IMR-90 (cell line): Measurements from ENCODE around the gene ENOX1. TPM values are rescaled to one million over a fixed set of nuclear protein-coding genes. Genes with fewer than 3 reads are reported as not detected.

Experiments used
- ATAC-seq: fragments of 200-7000 bp; cut with Tn5 transposase; 2 replicates; pipeline ENCODE4 v1.9.1; 2020; ENCODE audit warnings: low read depth, mild to moderate bottlenecking, moderate library complexity
- BruUV-seq: library from RNA; stranded (reverse); fragments of 400-500 nt; replicated peaks from 2 replicates; lab custom pipeline; 2021; lab: Mats Ljungman, UMichigan
- CTCF ChIA-PET: fragments of 300-600 bp; formaldehyde crosslinking; extraction: SDS; loops from one replicate; lab custom pipeline; 2021; ENCODE audit warnings: antibody characterized with exemption; lab: Yijun Ruan, JAX
- POLR2A ChIA-PET: fragments of 300-600 bp; sonication (Branson Sonifier 250); formaldehyde crosslinking; loops from one replicate; lab custom pipeline; 2022; ENCODE audit warnings: antibody characterized with exemption; ENCODE audit not compliant: unreplicated experiment; lab: Charles Lee
- DNase-seq: peaks from one replicate; pipeline ENCODE4 v3.0.0; 2013
- H2AFZ ChIP-seq: replicated peaks from 2 replicates; pipeline ENCODE3; 2013; ENCODE audit warnings: low read length, mild to moderate bottlenecking; ENCODE audit not compliant: poor library complexity
- H2AK5ac ChIP-seq: 2 replicates; pipeline ENCODE4 v1.6.1; 2013; ENCODE audit warnings: low read depth, low read length, inconsistent platforms
- H2AK9ac ChIP-seq: replicated peaks from 2 replicates; pipeline ENCODE3; 2013; ENCODE audit warnings: mild to moderate bottlenecking, low read depth, low read length, moderate library complexity; ENCODE audit not compliant: poor library complexity
- H2BK120ac ChIP-seq: 2 replicates; pipeline ENCODE4 v1.6.1; 2013; ENCODE audit warnings: low read depth, low read length, inconsistent platforms
- H2BK15ac ChIP-seq: 3 replicates; pipeline ENCODE4 v1.6.1; 2013; ENCODE audit warnings: low read depth, low read length, inconsistent platforms
- H2BK20ac ChIP-seq: 2 replicates; pipeline ENCODE4 v1.6.1; 2013; ENCODE audit warnings: low read depth, mild to moderate bottlenecking, inconsistent platforms, low read length, moderate library complexity
- H2BK5ac ChIP-seq: 2 replicates; pipeline ENCODE4 v1.6.1; 2013; ENCODE audit warnings: mild to moderate bottlenecking, low read depth, low read length, inconsistent platforms; ENCODE audit not compliant: poor library complexity, severe bottlenecking
- H3K14ac ChIP-seq: replicated peaks from 2 replicates; pipeline ENCODE4 v1.6.1; 2013; ENCODE audit warnings: low read depth, low read length, inconsistent platforms
- H3K18ac ChIP-seq: 2 replicates; pipeline ENCODE4 v1.6.1; 2013; ENCODE audit warnings: low read depth, low read length, control low read depth
- H3K23ac ChIP-seq: 2 replicates; pipeline ENCODE4 v1.6.1; 2013; ENCODE audit warnings: low read depth, low read length, inconsistent platforms
- H3K27ac ChIP-seq: 2 replicates; pipeline ENCODE4 v1.5.1; 2013; ENCODE audit warnings: mild to moderate bottlenecking, control low read depth, low read length; ENCODE audit not compliant: insufficient read depth
- H3K27me3 ChIP-seq: 2 replicates; pipeline ENCODE4 v1.6.1; 2013; ENCODE audit warnings: low read length; ENCODE audit not compliant: control insufficient read depth, insufficient read depth
- H3K36me3 ChIP-seq: 2 replicates; pipeline ENCODE4 v1.6.1; 2013; ENCODE audit warnings: low read length, mixed read lengths; ENCODE audit not compliant: control insufficient read depth, insufficient read depth
- H3K4ac ChIP-seq: 2 replicates; pipeline ENCODE4 v1.6.1; 2013; ENCODE audit warnings: low read depth, low read length, inconsistent platforms
- H3K4me1 ChIP-seq: 2 replicates; pipeline ENCODE4 v1.6.1; 2013; ENCODE audit warnings: low read length, mixed read lengths; ENCODE audit not compliant: control insufficient read depth, insufficient read depth
- H3K4me2 ChIP-seq: 2 replicates; pipeline ENCODE4 v1.6.1; 2013; ENCODE audit warnings: low read depth, mild to moderate bottlenecking, control low read depth, low read length, moderate library complexity
- H3K4me3 ChIP-seq: 2 replicates; pipeline ENCODE4 v1.5.1; 2013; ENCODE audit warnings: low read depth, mild to moderate bottlenecking, control low read depth, low read length, moderate library complexity; ENCODE audit not compliant: insufficient read depth
- H3K56ac ChIP-seq: 2 replicates; pipeline ENCODE4 v1.6.1; 2013; ENCODE audit warnings: low read length, inconsistent platforms; ENCODE audit not compliant: insufficient read depth; ENCODE audit errors: extremely low read depth
- H3K79me1 ChIP-seq, 2 experiments: 2 replicates each; pipeline ENCODE4 v1.6.1; 2013; ENCODE audit warnings: low read length in 2 of 2, inconsistent platforms in 1 of 2, low read depth in 1 of 2
- H3K9ac ChIP-seq: 2 replicates; pipeline ENCODE4 v1.6.1; 2013; ENCODE audit warnings: low read depth, low read length, control low read depth
- H3K9me1 ChIP-seq: 2 replicates; pipeline ENCODE4 v1.6.1; 2013; ENCODE audit warnings: low read length, inconsistent platforms; ENCODE audit not compliant: insufficient read depth
- H3K9me3 ChIP-seq: 2 replicates; pipeline ENCODE4 v1.6.1; 2013; ENCODE audit warnings: low read length; ENCODE audit not compliant: control insufficient read depth, insufficient read depth
- H4K20me1 ChIP-seq: 2 replicates; pipeline ENCODE4 v1.6.1; 2013; ENCODE audit warnings: low read length, inconsistent platforms; ENCODE audit not compliant: insufficient read depth
- H4K5ac ChIP-seq: 2 replicates; pipeline ENCODE4 v1.6.1; 2013; ENCODE audit warnings: mild to moderate bottlenecking, low read depth, low read length, control low read depth
- H4K8ac ChIP-seq, 2 experiments: 2 replicates each; pipeline ENCODE4 v1.6.1; 2013; ENCODE audit warnings: low read depth in 2 of 2, low read length in 2 of 2, control low read depth in 1 of 2, inconsistent platforms in 1 of 2
- H4K91ac ChIP-seq: 2 replicates; pipeline ENCODE4 v1.6.1; 2013; ENCODE audit warnings: low read depth, low read length, inconsistent platforms; ENCODE audit not compliant: insufficient read depth
- CTCF ChIP-seq: conservative IDR thresholded peaks from 2 replicates; pipeline ENCODE4 v1.5.1; 2012; ENCODE audit warnings: mild to moderate bottlenecking, low read depth, low read length, improper control_type of control experiment
- MXI1 ChIP-seq: IDR thresholded peaks from 2 replicates; pipeline ENCODE4 v1.6.1; 2012; ENCODE audit warnings: low read depth, mild to moderate bottlenecking, low read length, moderate library complexity, borderline replicate concordance
- POLR2A ChIP-seq: IDR thresholded peaks from 2 replicates; pipeline ENCODE4 v1.6.1; 2012; ENCODE audit warnings: mild to moderate bottlenecking, low read depth, low read length
- RCOR1 ChIP-seq: IDR thresholded peaks from 2 replicates; pipeline ENCODE4 v1.6.1; 2012; ENCODE audit warnings: mild to moderate bottlenecking, low read length, improper control_type of control experiment; ENCODE audit not compliant: insufficient replicate concordance
- SMC3 ChIP-seq: fragments of 150-350 bp; IDR thresholded peaks from 2 replicates; pipeline ENCODE4 v1.6.1; 2016; ENCODE audit warnings: low read depth, mild to moderate bottlenecking, antibody characterized with exemption, low read length, moderate library complexity
- WGBS, 2 experiments: methylation state at CpG; one replicate each; pipeline versions ENCODE4 v1.1.5 to v1.1.7; 2013; ENCODE audit warnings: missing lambda C conversion rate in 2 of 2; ENCODE audit not compliant: insufficient read length in 1 of 2; ENCODE audit errors: extremely low coverage in 2 of 2; 5-methylcytosine and 5-hydroxymethylcytosine counted together
- dilution Hi-C: fragments of 300-500 bp; cut with HindIII; formaldehyde crosslinking; loops from one replicate; pipeline ENCODE4 v1.14.3; 2018; ENCODE audit warnings: low sequenced_read_pairs; ENCODE audit not compliant: unreplicated experiment
- in situ Hi-C: fragments of 300-500 bp; cut with MboI; formaldehyde crosslinking; loops from 3 replicates; pipeline ENCODE4 v1.14.3; 2019; ENCODE audit warnings: low sequenced_read_pairs, inconsistent platforms, mixed read lengths
- intact Hi-C: fragments of 100-400 bp; cut with micrococcal nuclease; formaldehyde crosslinking; loops from 2 replicates; pipeline ENCODE4 v1.10.0; 2022
- polyA plus RNA-seq, 3 experiments: library from polyadenylated mRNA; depleted of rRNA; stranded (reverse); fragments of >200 nt; gene quantifications; 2 replicates each; pipeline ENCODE4 v1.2.3, GENCODE V29; 2012; ENCODE audit warnings: low replicate concordance in 1 of 3
- total RNA-seq: library from RNA; depleted of rRNA; stranded (reverse); fragments of >200 nt; gene quantifications from 2 replicates; pipeline ENCODE4 v1.2.3, GENCODE V29; 2012

Gene ENOX1
- total and polyA plus RNA-seq, 2 of the 4 experiments (the other 2 are of a cell fraction), result 0.99 to 1.3 TPM

DNA sequence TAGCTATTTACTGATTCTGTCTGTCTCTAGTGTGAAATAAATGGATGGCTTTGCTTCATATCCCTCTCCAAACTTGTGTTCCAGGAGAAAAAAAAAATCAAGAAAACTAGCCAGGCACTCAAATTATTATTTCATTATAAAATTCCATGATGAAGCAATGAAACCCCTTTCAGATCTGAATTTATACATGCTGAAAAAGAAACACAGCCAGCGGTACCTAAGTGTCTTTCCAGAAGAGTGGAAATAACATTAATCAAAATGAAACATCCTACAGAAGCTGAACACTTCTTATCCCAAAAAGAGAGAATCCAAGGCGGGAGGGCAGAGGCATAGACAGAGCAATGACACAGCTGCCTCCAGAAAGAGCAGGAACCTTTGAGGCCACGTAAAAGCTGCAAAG lies 15.9 kb downstream of the ENOX1 start:
- no peak overlapping the region for H2AK9ac ChIP-seq
- H3K9me1 ChIP-seq, result no peaks in the 10 kb centered on the region
- no peak overlapping the region for H3K18ac ChIP-seq
- H3K4me1 ChIP-seq, result no peaks in the 10 kb centered on the region
- no peak for TF ChIP-seq MXI1
- TF ChIP-seq POLR2A, result no peak
- TF ChIP-seq CTCF, result no peak
- TF ChIP-seq RCOR1, result no peak
- TF ChIP-seq SMC3, result no peak
- no peak overlapping the region for H3K14ac ChIP-seq
- BruUV-seq, result no TSS peak
- no peak overlapping the region for H4K91ac ChIP-seq
- no peak overlapping the region for H2BK120ac ChIP-seq
- no peaks in the 10 kb centered on the region for H3K9me3 ChIP-seq
- no peak overlapping the region for H4K8ac ChIP-seq
- no CpG with 5 or more reads among the region's 3 CpGs for WGBS, 2 experiments
- no peak overlapping the region for H2BK5ac ChIP-seq
- H4K5ac ChIP-seq, result no peak overlapping the region
- no peak overlapping the region for H2AK5ac ChIP-seq
- no peak overlapping the region for H3K9ac ChIP-seq
- no peak overlapping the region for H3K4me2 ChIP-seq
- H3K36me3 ChIP-seq, result no peaks in the 10 kb centered on the region
- dilution Hi-C loops (no loop called here), in situ Hi-C loops (no loop called here), intact Hi-C loops (no loop called here)
- no peak overlapping the region for H3K56ac ChIP-seq
- H4K20me1 ChIP-seq, result no peaks in the 10 kb centered on the region
- peaks cover 2% of the 10 kb centered on the region; the same call in 1 of the 2 replicates for H3K27me3 ChIP-seq
- no peaks in the 10 kb centered on the region for H3K79me1 ChIP-seq
- ATAC-seq (no peak), DNase-seq (no peak)
- no peak overlapping the region for H2BK15ac ChIP-seq
- POLR2A ChIA-PET, result no interaction called here
- no peak overlapping the region for H3K23ac ChIP-seq
- H2AFZ ChIP-seq, result no peak overlapping the region
- CTCF ChIA-PET, result no interaction called here
- H3K4ac ChIP-seq, result no peak overlapping the region
- H3K27ac ChIP-seq, result no peak overlapping the region
- H3K4me3 ChIP-seq, result no peak overlapping the region
- H2BK20ac ChIP-seq, result no peak overlapping the region
